Right renal cortex interstitium (tissue), 3 donors: ENCODE data around the gene TUBB1. TPM values are rescaled to one million over a fixed set of nuclear protein-coding genes. Genes with fewer than 3 reads are reported as not detected.
"Not testable (repeated sequence)": the region's sequence is repeated elsewhere in the genome, so short reads cannot be mapped to it uniquely, and the experiment has no call there.

Experiments used
- DNase-seq, 3 donors: peaks; one replicate each; pipeline ENCODE4 v3.0.0-alpha.2; 2013; ENCODE audit warnings: low read depth in 3 of 3, low spot score in 2 of 3
- polyA plus RNA-seq, 3 donors: library from polyadenylated mRNA; unstranded; fragments of 120-200 nt; gene quantifications; one replicate each; pipeline ENCODE4 v1.2.1, GENCODE V29; 2013; ENCODE audit not compliant: insufficient read length in 3 of 3

Gene TUBB1
- polyA plus RNA-seq, 3 donors = 2.4 to 5.4 (median 3.0) TPM

DNA sequence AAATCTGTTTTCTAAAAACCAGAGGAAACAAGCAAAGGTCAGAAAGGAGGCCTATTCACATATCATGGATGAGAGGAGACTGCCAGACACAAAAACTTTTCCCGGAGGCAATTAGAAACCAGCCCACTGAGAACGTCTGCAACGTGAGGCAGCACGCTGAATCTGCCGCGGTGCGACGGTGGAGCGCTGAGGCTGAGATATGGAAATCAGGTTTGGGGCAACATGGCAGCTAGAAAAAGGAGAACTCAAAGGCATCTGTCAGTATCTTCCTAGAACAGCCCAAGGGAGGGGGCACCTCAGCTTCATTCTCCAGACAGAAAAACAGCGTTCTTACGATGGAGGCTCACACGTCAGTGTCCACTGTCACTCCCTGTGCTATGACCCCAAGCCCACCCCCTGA is 18.2 kb downstream of the TUBB1 start:
- no peak for DNase-seq

DNA sequence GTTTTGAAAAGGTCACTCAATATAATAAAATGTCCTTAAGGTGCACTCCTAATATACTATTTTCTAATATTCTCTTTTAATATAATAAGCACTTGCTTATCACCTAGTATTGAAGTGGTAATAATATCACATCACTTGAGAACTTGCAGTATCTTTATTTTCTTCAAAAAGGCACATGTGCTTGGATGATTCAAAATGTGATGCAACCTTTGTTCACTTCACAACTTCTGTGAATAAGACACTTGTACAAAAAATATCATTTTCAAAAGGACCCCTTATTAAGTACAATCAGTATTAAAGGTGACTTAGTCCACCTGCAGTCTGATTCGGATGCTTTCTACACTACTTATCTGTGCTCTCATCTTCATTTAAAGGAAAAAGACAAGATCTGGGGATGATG is 20.0 kb downstream of the TUBB1 start:
- DNase-seq = no peak

DNA sequence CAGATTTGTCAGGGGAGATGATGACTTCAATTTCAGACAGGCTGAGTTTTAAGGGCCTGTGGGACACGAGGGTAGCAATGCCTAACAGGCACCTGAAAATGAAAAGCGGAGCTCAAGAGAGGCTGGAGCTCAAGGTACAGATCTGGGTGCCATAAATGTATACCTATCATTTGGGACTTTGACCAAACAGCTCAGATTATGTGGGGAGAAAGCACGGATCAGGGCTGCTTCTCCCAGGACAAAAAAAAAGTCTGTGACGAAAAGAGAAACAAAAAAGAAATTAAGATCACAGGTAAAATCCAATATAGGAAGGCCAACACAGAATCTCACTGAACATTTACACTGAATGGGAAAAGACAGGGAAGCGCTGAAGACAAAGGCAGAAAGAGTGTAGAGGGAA is 21.4 kb downstream of the TUBB1 start:
- no peak for DNase-seq

DNA sequence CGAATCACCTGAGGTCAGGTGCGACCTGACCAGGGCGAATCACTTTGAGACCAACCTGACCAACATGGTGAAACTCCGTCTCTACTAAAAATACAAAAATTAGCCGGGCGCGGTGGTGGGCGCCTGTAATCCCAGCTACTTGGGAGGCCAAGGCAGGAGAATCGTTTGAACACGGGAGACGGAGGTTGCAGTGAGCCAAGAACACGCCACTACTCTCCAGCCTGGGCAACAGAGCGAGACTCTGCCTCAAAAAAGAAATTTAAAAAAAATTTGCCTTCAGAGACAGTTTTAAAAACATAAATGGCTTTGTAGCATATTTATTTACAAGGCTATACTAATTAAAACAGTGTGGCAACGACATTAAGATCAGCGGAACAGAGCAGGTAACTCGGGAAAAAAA is 22.3 kb downstream of the TUBB1 start:
- not testable (repeated sequence) for DNase-seq

DNA sequence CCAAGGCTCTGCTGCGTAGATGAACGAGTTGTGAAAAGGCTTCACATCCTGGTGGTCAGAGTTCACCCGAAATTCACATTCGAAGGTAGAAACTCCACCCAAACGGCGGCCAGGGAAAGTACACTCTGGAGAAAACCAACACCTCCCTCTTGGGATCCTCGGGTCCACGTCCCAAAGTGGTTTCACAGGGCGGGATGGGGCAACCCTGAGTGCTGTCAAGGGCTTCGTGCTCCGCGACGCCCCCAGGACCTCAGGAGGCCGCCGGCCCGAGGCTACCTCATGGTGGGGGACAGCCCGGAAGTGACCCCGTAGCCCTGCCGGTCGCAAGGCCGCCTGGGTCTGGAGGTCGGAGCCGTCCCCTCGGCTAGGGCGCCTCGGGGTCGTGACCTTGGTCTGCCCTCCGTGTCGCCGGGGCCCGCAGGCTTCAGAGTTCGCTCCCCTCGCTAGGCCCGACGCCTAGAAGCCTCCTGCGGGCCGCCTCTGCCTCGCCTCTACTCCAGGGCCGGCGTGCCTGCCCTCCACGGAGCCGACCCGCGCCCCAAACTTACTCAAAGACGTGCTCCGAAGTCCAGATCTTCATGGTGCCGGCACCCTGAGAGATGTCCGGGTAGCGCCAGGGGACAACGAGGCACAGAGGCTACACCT is 23.0 kb downstream of the TUBB1 start, which contains the start of gene PRELID3B:
TSS of gene PRELID3B (minus strand) at position 636 of the 645 bp plus-strand sequence. CDS start at position 580, 56 bp downstream.
- no peak for DNase-seq

DNA sequence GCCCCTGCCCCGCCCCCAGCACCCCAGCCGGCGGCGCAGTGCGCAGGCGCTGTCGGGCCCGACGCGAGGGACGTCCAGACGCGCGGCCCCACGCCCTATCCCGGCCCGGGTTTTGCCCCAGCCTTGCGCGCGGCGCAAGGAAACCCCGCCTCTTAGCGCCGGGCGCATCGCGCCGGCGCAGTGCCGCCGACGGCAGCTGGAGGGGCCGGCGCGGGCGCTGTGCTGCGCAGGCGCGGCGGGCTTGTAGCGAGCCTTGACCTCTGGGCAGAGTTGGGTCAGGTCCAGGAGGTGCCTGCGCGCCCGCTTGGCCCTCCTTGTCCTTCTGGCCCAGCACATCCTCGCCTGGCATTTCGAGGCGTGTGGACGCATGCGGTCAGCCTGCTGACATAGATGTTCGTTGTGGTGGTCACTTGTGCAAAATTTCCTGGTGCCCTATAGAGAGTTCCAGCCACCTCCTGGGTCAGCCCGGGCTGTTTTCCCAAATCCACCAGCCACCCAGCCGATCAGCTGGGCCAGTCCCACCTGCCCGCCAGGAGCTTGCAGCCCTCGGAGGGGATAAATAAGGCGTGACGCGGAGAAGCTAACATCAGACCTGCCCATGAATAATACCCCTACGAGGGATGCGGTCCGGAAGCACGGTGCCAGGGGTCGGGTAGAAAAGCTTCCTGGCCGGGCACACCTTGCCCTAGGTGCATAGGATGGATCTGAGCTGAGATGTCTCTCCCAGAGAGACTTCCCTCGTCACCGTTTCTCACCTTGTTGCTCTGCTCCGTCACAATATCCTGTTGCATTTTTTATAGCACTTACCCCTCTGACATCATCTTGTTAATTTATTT is 23.8 kb downstream of the TUBB1 start:
- DNase-seq = peak; percentile 70 to 84 (median 77)

DNA sequence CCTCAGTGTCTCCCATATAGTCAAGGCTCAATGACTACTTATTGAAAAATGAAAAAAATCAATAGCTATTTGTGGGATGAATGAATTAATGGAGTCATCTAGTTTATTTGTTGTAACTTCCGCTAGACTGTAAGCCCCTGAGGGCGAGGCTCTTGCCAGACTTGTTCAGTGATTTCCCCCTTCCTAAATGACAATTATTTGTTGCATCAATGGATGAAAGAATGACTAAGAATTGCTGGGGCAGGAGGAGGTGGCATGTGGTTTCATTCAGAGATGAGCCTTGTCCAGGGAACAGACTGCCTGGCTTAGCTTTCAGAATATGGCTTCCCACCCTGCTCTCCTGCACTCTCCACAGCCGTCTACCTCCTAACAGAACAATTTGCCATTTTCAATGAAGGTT is 24.5 kb downstream of the TUBB1 start:
- DNase-seq = no peak

DNA sequence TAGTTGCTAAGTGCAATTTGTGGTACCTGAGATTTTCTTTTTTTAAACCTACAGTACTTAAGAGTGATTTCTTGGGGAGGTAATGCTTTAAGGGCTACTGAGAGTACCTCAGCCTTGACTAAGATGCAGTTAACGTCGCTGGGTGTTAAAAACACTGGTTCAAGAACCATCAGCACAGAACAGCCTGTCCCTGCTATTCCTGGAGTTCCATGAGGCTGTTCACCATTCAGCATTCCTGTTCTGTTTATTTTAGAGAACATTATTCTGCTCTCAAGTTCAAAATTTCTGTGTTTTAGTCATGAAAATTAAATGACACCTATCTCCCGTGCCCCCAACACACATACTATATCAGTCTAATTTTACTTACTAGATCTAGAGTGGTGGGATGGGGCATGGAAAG is 25.1 kb downstream of the TUBB1 start:
- DNase-seq = no peak

DNA sequence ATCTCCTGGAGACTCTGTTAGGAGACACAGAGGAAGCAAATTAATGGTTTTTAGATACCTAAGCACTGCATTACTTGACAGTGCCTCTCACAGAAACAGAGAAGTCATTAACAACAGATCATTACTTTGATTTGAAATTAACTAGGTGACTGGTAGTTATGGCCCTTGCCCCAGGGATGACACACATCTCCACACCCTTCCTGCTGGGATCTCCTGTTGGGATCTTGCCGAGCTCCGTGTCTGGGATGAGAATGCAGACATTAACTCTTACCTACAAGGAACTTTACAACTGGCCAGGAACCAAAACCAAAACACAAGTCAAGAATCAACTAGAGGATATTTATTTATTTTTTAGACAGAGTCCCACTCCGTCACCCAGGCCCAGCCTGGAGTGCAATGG is 25.6 kb downstream of the TUBB1 start:
- no peak for DNase-seq

DNA sequence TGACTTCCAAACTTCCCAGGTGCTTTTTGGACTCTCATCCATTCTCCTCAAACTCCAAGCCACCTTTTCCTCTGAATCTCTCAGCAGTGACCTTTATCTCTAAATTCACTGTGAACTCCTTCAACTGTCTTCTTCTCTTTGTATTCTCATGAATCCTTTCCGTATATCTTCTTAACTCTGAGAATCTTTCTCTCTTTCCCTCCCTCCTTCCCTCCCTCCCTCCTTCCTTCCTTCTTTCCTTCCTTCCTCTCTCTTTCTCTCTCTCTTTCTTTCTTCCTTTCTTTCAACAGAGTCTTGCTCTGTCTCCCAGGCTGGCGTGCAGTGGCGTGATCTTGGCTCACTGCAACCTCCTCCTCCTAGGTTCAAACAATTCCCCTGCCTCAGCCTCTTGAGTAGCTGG is 27.6 kb downstream of the TUBB1 start:
- DNase-seq = no peak

DNA sequence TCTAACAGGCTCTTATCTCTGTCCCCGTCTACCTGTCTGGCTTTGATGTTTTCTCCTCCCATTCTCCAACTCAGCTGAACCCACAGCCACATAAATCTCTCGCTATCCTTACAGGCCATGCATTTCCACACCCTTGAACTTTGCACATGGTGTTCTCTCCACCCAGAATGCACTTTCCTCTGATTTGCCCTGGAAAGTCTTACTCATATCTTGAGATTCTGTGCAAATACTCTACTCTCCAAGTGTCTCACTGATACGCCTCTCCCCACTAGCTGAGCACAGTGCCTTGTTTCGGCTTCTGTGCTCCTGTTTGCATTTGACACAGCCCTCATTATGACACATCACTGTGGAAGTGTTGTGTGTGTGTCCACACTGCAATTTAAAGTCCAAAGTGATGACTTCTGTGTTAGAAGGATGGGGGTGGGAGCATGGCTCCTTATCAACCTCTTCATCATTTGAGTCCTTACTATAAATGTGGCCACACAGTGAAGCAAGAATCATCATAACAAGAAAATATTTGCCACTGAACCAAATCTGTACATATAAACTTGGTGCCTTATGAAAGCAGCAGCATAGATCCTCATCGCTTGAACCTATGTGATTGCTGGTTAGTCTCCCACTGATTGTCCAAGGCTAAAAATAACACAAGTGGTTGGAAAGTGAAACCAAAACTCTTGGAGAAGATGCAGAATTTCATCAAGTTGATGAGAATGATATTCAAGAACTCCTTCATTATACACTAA is 28.9 kb downstream of the TUBB1 start:
- no peak for DNase-seq

DNA sequence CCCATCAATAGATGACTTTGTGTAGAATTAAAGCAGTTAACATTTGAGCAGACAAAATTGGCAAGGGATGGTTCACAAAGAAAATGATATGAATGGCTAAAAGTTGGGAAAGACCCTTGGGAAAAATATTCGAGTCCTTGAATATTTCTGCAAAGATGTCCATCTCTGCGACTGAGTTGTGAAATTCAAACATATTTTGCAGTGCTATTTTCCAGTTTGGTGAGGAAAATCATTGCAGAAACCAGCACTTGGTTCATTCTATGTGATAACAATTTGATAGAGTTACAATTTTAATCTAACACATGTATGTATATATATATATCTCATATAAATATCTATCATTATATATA is 29.4 kb downstream of the TUBB1 start:
- no peak for DNase-seq

DNA sequence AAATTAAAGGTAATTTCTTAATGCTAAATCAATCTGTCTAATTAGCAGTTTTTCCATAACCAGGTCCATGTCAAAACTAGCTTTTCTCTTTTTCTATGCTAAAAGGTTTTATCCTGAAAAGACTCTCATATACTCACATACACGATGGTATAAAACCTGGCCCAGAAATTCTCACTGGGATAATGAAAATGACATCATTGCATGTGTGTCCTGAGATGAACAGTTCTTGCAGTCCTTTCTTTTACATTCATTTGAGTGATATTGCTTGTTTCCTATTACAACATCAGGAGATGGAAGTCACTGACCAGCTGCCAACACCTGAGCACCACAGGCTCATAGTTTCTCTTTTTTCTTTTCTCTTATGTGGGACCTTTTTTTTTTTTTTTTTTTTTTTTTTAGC is 31.2 kb downstream of the TUBB1 start:
- DNase-seq = no peak

DNA sequence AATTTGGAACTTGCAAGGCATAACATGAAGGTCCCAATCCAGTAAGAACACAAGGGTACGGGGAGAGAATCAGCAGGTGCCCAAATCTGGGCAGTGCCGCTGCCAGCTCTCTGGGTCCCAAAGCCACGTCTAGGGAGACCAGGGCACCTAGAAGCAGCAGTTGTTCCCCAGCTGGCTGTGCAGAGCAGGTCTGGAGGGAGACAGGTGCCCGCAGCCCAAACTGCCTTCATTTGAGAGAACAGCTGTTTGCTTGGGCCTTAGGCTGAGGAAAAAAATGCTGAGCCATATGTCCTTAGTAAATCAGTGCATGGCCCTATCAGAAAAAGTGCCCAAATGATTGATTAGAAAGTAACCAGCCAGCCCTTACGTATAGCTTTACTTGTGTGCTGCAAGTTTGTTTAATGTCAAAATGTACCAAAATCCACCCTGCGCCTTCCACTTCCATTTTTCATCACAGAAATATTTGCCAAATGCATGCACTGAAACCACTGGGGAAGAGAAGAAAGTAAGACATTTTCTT is 32.5 kb downstream of the TUBB1 start:
- DNase-seq = no peak

DNA sequence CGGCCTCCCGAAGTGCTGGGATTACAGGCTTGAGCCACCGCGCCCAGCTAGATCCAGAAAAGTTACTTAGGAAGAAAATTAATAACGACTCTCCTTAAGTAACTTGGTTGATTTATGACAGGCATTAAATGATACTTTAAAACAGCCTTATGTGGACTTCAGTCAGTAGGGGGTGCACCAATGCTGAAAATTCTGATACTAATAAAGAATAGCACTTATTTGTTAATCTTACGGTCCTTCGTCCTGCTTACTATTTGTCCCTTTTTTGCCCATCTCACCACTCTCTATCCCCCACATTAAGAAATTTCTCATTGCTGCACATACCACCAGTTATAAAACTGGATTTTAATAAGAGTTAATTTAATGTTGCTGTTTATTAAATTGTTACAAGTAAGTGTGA is 36.1 kb downstream of the TUBB1 start:
- DNase-seq = no peak

DNA sequence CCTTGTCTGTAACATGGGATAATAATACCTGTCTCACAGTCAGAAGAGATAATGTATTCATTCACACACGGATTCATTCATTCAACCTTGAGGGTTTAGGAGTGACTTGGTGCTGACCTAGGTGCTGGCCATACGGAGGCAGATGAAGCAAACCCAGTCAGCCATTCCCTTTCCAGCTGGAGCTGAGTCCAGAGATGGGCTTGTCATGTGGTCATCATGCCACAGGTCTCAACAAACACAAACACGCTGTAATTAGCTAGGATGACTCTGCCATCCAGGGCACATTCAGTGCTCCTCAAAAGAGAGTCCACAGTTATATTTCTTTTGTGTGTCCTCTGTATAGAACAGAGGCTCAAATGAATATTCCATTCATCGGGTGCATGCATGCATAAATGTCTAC is 42.9 kb downstream of the TUBB1 start:
- no peak for DNase-seq

DNA sequence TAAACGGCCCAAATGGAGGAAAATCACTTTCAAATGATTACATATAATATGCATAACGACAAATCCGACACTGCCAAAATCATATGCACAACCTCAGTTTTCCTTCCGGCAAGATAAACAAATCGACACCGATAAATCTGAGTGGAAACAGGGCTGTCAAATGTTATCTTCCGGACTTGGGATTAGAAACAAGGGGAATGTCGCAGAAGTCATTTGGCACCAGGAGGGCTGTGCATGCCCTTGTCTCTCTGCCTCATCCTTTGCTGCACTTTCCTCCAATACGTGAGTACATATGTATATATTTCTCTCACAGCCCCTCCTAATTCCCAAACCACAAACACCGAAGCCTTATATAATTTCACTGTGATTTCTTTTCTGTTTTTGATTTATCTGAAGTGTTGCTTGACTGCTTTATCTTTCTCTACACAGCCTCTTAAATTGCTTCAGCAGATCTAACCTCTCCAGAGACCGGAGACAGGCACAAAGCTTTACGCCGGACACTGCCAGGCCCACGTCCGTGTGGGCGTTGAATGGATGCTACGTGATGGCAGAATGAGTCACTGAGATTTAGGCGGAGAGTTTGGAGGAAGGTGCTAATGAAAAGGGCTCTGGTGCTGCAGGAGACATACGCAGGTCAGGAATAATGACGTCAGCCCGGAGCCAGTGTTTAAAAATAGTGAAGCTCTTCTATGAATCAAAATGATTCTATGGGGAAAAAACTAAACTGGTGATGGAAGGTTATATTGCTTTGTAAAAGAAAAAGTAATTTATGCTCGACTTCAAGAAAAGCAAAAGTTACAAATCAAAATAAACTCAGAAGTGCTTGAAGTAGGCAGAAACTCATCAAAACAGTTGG is 44.4 kb downstream of the TUBB1 start:
- no peak for DNase-seq

DNA sequence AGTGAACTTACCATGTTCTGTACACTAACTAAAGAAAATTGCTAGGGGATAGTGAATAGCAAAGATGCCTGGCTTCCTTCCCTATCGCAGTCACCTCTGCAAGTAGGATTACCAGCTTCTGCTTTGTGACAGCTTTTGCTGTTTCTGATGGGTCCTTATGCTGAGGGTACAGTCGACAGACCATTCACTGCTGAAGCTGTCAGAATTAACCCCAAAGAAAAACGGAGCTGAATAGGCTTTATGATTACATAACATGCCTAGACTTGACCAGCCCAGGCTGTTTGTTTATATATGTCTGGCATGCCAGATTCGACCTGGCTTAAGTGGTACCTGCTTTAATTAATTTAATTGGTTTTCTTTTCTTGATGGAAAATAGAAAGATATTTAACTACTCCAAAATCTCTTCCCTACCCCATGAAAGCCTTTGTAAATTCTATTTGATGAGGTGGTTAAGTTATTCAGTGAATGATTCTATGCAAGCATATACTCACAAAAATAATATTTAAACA is 45.0 kb downstream of the TUBB1 start:
- no peak for DNase-seq

DNA sequence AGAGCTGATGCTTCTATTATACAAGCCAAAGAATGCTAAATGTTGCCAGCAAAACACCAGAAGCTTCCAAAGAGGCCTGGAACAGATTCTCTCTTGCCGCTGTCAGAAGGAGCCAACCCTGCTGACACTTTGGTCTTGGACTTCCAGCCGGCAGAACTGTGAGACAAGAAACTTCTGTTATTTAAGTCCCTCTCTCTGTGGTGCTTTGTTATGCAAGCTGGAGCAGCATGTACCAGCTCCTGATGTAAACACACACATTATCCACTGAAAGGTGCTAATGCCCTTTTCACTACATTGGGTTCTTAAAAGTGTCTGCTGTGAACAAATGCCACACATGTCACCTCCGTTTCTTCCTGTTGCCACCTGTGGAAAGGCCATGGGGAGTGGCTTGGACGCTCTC is 49.3 kb downstream of the TUBB1 start:
- no peak for DNase-seq

DNA sequence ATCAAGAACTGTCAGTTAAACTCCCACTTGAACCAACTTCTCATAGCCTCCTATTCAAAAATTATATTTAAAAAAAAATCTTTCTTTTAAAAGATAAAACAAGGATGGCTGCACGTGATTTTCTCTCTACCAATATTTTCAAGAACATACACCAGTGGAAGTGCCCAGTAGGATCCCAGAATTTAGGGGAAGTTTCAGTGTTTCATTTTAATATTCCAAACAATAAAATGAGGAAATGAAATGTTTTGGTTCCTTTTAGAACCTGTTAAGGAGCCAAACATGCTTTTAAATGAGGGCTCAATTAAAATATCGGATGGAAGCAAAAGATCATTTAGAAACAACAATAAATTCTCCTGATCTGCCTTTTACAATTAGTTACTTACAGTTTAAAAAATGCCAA is 49.8 kb downstream of the TUBB1 start:
- DNase-seq = no peak
